ENCODE data around the gene JMJD1C. TPM values are rescaled to one million over a fixed set of nuclear protein-coding genes. Genes with fewer than 3 reads are reported as not detected.
"Not testable (repeated sequence)": the region's sequence is repeated elsewhere in the genome, so short reads cannot be mapped to it uniquely, and the experiment has no call there.

The JMJD1C gene
- total RNA-seq, 1 experiment from 2014 or later, result 66.0 TPM

DNA sequence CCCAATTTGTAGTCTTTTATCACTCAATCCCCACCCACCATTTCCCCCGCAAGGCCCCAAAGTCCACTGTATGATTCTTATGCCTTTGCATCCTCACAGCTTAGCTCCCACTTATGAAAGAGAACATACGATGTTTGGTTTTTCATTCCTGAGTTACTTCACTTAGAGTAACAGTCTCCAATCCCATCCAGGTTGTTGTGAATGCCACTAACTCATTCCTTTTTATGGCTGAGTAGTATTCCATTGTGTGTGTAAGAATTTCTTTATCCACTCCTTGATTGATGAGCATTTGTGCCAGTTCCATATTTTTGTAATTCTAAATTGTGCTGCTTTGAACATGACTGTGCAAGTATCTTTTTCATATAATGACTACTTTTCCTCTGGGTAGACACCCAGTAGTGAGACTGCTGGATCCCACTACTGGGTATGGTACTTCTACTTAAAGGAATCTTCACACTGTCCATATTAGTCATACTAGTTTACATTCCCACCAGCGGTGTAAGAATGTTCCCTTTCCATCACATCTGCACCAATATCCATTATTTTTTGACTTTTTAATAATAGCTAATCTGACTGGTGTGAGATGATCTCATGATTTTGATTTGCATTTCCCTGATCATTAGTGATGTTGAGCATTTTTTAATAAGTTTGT is 152.6 kb downstream of the JMJD1C start:
- no peak for DNase-seq (ENCODE audit: extremely low read depth, low read depth)

DNA sequence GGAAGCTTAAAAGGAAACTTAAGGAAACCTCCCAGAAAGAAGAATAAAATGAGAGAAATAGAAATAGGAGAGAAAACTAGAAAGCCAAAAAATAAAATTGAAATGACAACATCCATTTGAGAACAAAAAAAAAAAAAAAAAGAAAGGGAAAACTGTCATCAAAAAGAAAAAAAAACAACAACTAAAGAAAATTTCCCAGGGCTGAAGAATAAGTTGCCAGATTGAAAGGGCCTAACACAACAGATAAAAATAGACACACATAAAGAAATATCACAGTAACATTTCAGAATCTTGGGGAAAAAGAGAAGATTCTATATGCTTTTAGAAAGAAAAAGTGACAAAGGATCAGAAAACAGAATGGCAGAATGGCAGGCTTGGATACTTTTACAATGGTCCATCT is 157.1 kb downstream of the JMJD1C start:
- DNase-seq (ENCODE audit: extremely low read depth, low read depth), result no peak

DNA sequence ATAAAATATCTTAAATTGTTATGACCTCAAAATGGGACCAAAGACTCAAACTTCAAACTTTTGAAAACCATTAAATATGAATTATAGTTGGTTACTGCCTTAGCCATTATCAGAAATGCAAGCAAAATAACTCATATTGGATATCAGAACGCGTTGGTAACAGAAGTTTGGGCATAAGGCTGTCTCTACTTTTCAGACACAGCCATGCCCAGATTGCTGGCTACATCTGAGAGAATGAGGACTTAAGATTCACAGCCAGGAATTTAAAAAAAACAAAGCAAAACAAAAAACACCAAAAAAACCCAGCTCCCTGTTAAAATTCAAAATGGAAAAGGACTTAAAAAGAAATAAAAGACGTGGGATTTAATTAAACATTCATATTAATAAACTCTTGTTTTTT is 161.6 kb downstream of the JMJD1C start:
- no peak for DNase-seq (ENCODE audit: extremely low read depth, low read depth)

DNA sequence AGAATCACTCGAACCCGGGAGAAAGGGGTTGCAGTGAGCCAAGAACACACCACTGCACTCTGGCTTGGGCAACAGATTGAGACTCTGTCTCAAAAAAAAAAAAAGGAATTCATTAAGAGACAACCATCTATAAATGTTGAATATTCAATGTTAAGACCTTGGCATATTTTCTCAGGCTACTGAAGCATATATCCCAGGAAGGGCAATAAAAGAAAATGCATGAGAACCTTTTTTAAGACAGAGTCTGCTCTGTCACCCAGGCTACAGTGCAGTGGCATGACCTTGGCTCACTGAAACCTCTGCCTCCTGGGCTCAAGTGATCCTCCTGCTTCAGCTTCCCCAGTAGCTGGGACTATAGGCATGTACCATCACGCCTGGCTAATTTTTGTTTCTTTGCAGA is 165.0 kb downstream of the JMJD1C start:
- no peak for DNase-seq (ENCODE audit: extremely low read depth, low read depth)

DNA sequence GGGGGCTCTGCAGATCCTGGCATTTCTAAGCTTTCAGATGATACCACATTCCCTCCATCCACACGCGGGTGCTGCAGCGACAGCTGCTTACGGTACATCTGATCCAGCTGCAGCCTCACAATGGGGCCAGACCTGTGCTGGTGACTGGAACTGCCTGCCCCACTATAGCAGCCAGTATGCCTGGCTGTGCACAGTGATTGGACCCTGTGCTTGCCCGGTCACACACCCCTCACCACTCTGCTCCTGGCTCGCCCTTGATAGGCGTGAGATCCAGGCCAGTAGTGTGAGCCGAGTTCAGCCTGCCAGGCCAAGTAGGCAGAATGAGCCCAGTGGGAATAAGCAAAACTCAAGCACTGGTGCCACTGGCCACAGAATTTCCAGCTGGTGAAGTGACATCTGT is 167.8 kb downstream of the JMJD1C start:
- DNase-seq (ENCODE audit: extremely low read depth, low read depth), result no peak

DNA sequence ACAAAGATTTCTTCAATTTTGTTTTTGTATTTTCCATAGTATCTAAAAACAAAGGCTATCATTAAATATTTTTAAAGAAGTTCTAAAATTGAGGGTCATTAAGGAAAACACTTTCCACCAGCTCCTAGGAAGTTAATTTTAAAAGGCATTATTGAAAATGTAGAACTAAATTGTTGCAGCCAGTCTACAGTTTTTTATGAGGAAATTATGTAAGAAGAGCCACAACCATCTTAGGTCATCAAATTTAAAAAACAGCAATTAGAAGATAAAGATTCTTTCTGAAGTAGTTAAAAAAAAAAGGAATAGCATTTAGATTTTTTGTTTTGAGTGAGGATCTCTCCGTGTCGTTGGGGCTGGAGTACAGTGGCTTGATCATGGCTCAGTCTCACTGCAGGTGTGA is 171.0 kb downstream of the JMJD1C start:
- no peak for DNase-seq (ENCODE audit: extremely low read depth, low read depth)

DNA sequence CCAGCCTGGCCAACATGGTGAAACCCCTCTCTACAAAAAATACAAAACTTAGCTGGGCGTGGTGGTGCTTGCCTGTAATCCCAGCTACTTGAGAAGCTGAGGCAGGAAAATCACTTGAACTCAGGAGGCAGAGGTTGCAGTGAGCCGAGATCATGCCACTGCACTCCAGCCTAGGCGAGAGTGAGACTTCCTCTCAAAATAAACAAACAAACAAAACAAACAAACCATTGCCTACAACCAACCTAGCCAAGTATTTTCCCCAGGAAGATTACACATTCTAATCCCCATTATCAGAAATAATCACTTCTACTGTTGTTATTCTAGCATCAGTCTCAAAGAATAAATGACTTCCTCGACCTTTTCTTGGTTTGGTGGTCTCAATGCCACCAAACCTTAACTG is 172.9 kb downstream of the JMJD1C start:
- DNase-seq (ENCODE audit: extremely low read depth, low read depth), result not testable (repeated sequence)

DNA sequence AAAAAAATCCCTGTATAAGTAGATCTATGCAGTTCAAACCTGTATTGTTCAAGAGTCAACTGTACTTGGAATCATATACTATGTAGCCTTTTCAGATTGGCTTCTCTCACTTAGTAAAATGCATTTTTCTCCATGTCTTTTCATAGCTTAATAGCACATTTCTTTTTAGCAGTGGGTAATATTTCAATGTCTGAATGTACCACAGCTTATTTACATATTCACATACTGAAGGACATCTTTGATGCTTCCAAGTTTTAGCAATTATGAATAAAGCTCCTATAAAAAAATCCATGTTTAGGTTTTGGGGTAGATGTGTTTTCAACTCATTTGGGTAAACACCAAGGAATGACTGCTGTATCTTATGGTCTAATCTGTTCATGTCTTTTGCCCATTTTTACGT is 177.6 kb downstream of the JMJD1C start:
- no peak for DNase-seq (ENCODE audit: extremely low read depth, low read depth)

DNA sequence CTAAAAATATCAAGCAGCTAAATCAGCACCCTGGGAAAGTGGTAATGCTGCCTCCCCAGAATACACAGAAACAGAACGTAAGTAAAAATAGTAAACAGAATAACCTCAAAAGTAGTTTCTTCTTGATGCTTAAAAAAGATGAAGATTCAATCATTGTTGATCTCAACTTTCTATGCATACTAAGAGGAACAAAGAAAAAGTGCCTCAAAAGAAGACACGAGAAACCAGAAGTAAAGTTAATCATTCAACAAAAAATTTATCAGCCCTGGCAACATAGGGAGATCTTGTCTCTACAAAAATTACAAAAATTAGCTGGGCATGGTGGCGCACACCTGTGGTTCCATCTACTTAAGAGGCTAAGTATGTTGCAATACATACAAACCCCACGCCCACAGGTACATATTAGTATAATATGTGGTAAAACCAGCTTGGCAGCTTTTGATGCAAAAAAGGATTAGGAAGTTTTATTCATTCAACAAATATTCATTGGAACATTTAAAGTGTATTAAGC is 179.0 kb downstream of the JMJD1C start:
- DNase-seq (ENCODE audit: extremely low read depth, low read depth), result no peak

DNA sequence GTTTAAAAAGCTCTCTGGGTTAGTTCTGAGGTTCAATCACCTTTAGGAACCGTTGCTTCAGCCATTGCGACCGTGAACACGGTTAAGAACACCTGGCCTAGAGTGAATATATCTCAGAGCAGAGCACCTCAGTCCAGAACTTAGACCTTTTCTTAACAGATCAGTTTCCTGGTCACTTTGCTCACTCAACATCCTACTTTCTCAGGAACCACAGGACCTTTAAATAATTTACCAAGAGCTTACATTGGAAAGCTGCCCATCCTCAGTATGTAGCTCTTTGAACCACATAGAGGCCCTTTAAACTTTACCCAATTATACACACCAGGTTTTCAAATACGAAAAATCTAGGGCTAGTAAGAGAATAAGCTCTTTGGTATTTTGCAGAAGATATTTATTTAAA is 179.4 kb downstream of the JMJD1C start:
- DNase-seq (ENCODE audit: extremely low read depth, low read depth), result no peak

DNA sequence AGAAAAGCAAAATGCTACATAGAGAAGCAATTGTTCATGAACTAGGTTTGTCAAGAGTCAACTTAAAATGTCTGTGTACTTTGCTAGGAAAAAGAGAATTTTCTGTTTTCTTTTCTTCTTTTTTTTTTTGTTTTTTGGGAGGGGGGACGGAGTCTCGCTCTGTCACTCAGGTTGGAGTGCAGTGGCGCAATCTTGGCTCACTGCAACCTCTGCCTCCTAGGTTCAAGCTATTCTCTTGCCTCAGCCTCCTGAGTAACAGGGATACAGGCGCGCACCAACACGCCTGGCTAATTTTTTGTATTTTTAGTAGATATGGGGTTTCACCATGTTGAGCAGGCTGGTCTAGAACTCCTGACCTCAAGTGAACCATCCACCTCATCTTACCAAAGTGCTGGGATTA is 181.9 kb downstream of the JMJD1C start:
- not testable (repeated sequence) for DNase-seq (ENCODE audit: extremely low read depth, low read depth)

DNA sequence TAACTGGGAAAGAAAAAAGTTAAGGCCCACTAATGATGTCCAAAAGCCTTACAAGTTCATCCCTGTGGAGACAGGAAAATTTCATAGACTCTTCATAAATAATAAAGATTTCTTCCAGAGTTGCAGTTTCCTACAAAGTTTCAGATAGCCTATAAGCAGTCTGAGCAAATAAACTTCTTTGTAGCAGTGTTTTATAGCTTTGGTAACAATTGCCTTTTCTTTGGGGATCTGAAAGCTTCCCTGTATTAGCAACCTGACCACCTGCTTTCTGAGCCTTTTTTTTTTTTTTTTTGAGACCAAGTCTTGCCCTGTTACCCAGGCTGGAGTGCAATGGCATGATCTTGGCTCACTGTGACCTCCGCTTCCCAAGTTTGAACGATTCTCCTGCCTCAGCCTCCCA is 182.7 kb downstream of the JMJD1C start:
- DNase-seq (ENCODE audit: extremely low read depth, low read depth), result no peak

DNA sequence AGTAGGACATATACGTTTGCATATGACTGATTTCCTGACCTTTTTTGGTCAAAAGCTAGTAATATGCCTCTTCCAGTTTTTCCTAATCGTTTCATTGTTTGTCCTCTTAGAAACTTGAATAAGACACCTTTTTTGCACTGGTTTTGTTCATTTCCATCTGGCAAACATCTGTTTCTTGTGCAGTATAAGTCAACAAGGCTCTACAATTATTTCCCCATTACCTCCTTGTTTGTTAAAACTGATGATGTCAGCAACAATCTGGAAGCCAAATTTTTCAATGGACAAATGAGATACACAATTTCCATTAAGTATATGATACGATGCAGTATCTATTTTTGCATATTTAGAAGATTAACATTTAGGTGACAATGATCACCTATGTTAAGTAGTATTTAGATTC is 183.8 kb downstream of the JMJD1C start:
- DNase-seq (ENCODE audit: extremely low read depth, low read depth), result no peak

DNA sequence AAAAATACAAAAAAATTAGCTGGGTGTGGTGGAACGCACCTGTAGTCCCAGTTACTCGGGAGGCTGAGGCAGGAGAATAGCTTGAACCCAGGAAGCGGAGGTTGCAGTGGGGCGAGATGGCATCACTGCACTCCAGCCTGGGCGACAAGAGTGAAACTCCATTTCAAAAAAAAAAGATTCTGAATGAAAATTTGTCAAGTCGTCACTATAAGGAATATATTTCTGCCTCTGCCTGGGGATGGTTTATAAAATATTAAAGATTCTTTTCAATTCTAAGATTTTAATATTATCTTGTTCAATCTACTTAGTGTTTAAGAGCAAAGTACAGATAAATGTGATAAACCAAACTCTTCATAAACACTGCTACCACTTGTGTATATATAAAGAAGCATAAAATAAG is 185.4 kb downstream of the JMJD1C start:
- DNase-seq (ENCODE audit: extremely low read depth, low read depth), result no peak

DNA sequence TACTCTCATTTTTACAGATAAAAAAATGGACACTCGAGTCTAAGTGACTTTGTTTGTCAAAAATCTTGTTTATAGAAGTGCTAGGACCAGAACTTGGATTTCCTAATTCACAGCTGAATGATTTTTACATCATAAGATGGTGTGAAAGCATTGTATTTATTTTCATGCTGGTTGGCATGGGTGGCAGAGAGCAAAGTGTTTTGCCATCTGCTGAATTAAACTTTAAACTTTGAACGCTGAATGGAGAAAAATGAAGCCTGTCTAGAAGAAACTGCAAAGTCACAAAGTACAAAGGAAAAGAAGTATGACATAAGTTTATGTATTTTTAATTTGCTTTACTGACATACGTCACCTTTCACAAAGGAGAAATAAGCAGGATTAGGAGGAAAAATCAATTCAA is 190.7 kb downstream of the JMJD1C start:
- DNase-seq (ENCODE audit: extremely low read depth, low read depth), result no peak

DNA sequence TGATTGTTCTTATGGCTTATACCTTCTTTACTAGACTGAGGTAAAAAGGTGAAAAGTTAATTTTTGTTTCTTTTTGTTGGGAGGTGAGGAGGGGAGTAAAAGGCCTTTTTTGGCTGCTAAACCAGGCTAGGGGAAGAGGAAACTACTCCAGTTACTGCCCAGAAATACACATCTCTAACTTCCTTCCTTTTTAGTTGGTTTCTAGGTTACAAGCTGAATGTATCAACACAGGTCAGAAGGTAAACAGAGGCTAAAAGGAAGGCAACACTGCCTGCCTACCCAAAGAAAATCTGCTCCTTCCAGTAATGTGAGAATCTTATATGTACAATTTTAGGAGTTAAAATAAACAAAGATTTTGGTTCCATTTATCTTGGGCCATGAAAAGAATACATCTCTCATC is 192.2 kb downstream of the JMJD1C start:
- DNase-seq (ENCODE audit: extremely low read depth, low read depth), result no peak

DNA sequence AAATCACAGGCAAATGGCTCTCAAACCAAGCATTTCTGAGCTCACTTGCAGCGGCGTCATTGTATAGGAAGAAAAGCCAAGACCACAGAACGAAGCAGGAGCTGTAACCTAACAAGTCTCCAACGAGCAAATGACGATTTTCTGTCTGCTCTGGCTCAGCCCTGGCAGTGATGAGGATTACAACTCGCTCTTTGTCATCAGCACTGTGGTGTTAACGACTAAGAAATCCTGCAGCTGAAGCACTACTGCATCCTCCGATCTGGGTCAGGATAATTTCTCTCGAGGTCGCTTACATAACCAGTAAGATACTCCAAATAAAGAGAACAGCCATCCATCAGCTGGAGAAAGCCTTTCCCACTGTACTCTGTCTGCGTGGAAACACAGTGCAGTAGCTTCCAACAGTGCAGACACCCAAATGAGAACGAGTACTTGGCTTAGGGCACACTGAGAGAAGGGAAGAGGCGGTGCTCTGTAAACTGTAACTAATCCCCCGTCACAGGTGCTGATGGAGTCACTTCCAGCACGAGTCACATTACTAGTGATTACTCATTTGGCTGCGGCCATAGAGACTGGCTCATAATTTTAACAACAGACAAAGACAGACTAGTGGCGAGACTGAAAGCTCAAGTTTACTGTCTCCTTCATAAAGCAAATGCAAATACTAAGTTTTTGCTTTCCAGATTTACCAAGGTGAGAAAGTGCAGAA is 196.8 kb downstream of the JMJD1C start:
- DNase-seq (ENCODE audit: extremely low read depth, low read depth), result peak; percentile 95

DNA sequence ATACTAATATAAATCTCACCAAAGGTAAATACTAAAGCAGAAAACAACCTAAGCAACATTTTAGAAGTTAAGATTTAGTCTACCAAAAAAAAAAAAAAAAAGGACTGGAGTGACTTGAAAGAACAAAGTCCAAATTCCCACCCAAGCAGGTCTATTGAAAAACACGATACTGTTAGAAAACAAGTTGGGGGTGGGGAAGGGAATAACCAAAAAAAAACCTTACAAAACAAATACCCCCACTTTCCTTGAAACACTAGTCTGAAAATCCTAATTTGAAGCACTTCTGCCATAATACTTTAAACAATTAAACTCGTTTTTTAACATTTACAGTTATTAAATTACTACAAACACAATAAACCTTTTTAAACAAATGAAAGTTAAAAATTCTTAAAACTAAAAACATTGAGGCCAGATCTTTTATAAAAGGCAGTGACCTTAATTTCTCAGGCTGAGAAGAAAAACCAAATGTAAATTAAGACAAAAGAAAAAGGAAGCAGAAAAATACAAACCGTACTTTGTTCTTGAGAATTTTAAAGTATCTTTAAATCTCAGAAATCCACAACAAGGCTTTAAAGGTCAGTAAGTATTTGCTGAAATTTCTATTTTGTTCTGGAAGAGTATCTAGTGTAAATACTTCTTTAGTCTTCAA is 197.5 kb downstream of the JMJD1C start:
- DNase-seq (ENCODE audit: extremely low read depth, low read depth), result no peak

DNA sequence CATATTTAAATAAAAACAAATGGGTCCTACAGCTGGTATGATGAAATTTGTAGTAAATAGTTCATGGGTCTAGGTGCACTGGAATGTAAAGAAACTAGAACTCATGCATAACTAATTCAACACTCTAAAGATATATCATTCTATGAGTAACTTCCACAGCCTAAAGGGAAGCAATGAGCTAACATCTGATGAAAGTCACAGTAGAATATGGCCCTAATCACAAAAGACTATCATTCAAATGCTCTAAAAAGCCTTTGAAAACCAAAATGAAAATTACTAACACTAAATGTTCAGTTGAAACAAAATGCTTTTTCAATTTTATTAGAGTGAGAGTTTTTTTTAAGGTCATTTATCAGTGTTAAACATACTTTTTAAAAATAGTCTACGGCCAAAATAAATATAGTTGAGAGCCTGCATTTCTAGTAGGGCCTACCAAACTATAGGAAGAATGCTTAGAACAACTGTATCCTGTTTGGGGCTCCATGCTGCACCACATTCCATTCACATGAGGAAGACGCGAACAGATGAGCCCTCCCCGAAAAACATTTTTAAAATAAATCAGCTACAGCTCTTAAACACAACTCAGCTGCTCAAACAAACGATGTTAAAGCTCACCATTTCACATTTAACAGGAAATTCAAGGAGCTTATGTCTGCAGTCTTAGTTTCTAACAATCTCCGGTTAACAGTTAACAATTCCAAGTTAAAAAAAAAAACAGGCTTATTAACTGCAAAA is 198.2 kb downstream of the JMJD1C start:
- peak; percentile 47 for DNase-seq (ENCODE audit: extremely low read depth, low read depth)

DNA sequence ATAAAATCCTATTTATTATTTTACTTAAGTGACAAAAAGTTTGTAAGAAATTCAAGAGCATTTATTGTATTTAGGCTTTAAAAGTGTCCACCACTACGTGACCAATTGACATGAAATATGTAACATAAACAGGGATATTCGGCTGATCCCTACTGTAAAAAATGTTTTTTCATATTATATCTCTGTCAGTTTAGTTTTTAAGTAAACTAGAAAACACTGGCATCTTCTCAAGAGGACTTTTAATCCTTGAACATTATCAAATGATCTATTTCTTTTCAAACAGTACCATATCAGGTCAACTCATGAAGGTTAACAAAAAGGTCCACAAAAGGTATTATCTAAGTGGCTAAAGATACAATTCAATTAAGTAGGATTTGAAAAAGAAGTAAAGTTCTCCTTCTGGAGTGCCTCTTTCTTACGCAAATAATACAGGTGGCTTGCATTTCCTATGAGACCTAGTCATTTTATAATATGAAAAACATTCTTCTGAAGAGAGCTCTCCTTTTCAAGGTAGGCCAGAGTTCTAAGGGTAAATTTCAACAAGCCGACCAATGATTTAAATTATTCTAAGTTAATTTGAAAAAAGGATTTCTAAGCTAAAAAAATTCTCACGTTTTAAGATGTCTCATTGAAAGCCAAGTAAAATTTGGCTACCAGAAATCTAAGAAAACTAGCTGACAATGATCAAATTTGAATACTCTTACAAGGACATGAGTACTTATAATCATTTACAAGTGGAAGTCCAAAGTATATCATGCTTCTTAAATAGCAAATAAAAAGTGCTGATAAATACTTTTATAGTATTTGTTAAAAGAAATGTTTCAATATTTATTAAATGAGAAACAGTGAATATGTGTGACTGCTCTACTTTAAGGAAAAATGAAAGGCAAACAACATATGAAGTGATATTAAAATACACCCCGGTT is 199.1 kb downstream of the JMJD1C start:
- no peak for DNase-seq (ENCODE audit: extremely low read depth, low read depth)

Measured in NCI-H460 (cell line).